GM21737 (cell line): ENCODE data around the gene PRAMEF8.
"Not testable (repeated sequence)": the region's sequence is repeated elsewhere in the genome, so short reads cannot be mapped to it uniquely, and the experiment has no call there.

Source experiments
- ATAC-seq: cut with Tn5 transposase; IDR thresholded peaks from one replicate; pipeline ENCODE4 v1.9.1; 2021; ENCODE audit warnings: mild to moderate bottlenecking, moderate library complexity; ENCODE audit not compliant: unreplicated experiment

The PRAMEF8 gene

GRCh38 chr1:13285037-13285436 is at the start of gene PRAMEF8:
PRAMEF8 (minus strand) TSS chr1:13285137; CDS start chr1:13284091, 1,046 bp downstream.
- not testable (repeated sequence) for ATAC-seq

GRCh38 chr1:13315281-13315680 is 30.3 kb upstream of the PRAMEF8 start, which contains the start of gene PRAMEF15:
PRAMEF15 (plus strand) TSS chr1:13315581; CDS start chr1:13318408, 2,827 bp downstream.
- not testable (repeated sequence) for ATAC-seq

- ATAC-seq = not testable (repeated sequence)
These were observed 18.3 kb upstream of the PRAMEF8 start, which contains the start of gene PRAMEF33 for GRCh38 chr1:13303239-13303638. PRAMEF33 (plus strand) TSS chr1:13303539; CDS start chr1:13305955, 2,416 bp downstream.

- not testable (repeated sequence) for ATAC-seq
These were observed 17.3 kb upstream of the PRAMEF8 start for GRCh38 chr1:13302197-13302596.

- not testable (repeated sequence) for ATAC-seq
These were observed 13.8 kb upstream of the PRAMEF8 start for GRCh38 chr1:13298699-13299098.

GRCh38 chr1:13297216-13297931 is 12.4 kb upstream of the PRAMEF8 start:
- not testable (repeated sequence) for ATAC-seq

- not testable (repeated sequence) for ATAC-seq
These were observed 4.1 kb upstream of the PRAMEF8 start for GRCh38 chr1:13289030-13289429.

GRCh38 chr1:13279617-13280016 is 5.3 kb downstream of the PRAMEF8 start:
- not testable (repeated sequence) for ATAC-seq

GRCh38 chr1:13277016-13277415 is 7.9 kb downstream of the PRAMEF8 start:
- not testable (repeated sequence) for ATAC-seq

GRCh38 chr1:13265124-13265523 is 19.8 kb downstream of the PRAMEF8 start:
- not testable (repeated sequence) for ATAC-seq

GRCh38 chr1:13253898-13254297 is 31.0 kb downstream of the PRAMEF8 start, which contains the start of gene PRAMEF5:
PRAMEF5 (plus strand) TSS chr1:13254198; CDS start chr1:13259269, 5,071 bp downstream.
- not testable (repeated sequence) for ATAC-seq

GRCh38 chr1:13247122-13247521 is 37.8 kb downstream of the PRAMEF8 start:
- ATAC-seq = not testable (repeated sequence)

- not testable (repeated sequence) for ATAC-seq
These were observed 38.4 kb downstream of the PRAMEF8 start for GRCh38 chr1:13246554-13246871.

- not testable (repeated sequence) for ATAC-seq
These were observed 38.9 kb downstream of the PRAMEF8 start for GRCh38 chr1:13245841-13246553.

GRCh38 chr1:13243536-13244263 is 41.2 kb downstream of the PRAMEF8 start:
- ATAC-seq = not testable (repeated sequence)

- ATAC-seq = not testable (repeated sequence)
These were observed 45.3 kb downstream of the PRAMEF8 start for GRCh38 chr1:13239633-13240032.

- not testable (repeated sequence) for ATAC-seq
These were observed 47.4 kb downstream of the PRAMEF8 start for GRCh38 chr1:13237572-13237971.

- not testable (repeated sequence) for ATAC-seq
These were observed 50.9 kb downstream of the PRAMEF8 start for GRCh38 chr1:13234057-13234456.

- not testable (repeated sequence) for ATAC-seq
These were observed 52.9 kb downstream of the PRAMEF8 start for GRCh38 chr1:13232056-13232455.
